Neural cell (in vitro differentiated cells): Measurements from ENCODE around the gene RAB3IL1.

Experiments
- EP300 ChIP-seq: fragments of 450-650 bp; conservative IDR thresholded peaks from 2 replicates; pipeline ENCODE4 v1.6.1; 2014; ENCODE audit warnings: antibody characterized with exemption, mild to moderate bottlenecking, moderate library complexity; ENCODE audit not compliant: poor library complexity, severe bottlenecking
- EZH2 ChIP-seq: fragments of 200-600, 300-800 bp; shearing (Covaris generic), sonication (generic); IDR thresholded peaks from 2 replicates; pipeline ENCODE4 v1.6.1; 2014; ENCODE audit warnings: antibody characterized with exemption, low read length, borderline replicate concordance, mild to moderate bottlenecking; ENCODE audit not compliant: insufficient read depth, poor library complexity, severe bottlenecking
- MXI1 ChIP-seq: fragments of 450-650 bp; conservative IDR thresholded peaks from 2 replicates; pipeline ENCODE4 v1.6.1; 2014; ENCODE audit warnings: antibody characterized with exemption, mild to moderate bottlenecking; ENCODE audit not compliant: poor library complexity, severe bottlenecking
- POLR2AphosphoS5 ChIP-seq: IDR thresholded peaks from 2 replicates; pipeline ENCODE4 v1.6.1; 2012
- RAD21 ChIP-seq: fragments of 450-650 bp; conservative IDR thresholded peaks from 2 replicates; pipeline ENCODE4 v1.6.1; 2014; ENCODE audit warnings: antibody characterized with exemption, mild to moderate bottlenecking, moderate library complexity
- TF ChIP-seq, protein P1 (sequence below): fragments of 450-650 bp; IDR thresholded peaks from 2 replicates; pipeline ENCODE4 v1.5.1; 2014; ENCODE audit warnings: antibody characterized with exemption, mild to moderate bottlenecking, moderate library complexity; ENCODE audit not compliant: poor library complexity, severe bottlenecking
- TF ChIP-seq, protein P2 (sequence below): IDR thresholded peaks from 2 replicates; pipeline ENCODE4 v1.6.1; 2012; ENCODE audit warnings: borderline replicate concordance

DNA sequence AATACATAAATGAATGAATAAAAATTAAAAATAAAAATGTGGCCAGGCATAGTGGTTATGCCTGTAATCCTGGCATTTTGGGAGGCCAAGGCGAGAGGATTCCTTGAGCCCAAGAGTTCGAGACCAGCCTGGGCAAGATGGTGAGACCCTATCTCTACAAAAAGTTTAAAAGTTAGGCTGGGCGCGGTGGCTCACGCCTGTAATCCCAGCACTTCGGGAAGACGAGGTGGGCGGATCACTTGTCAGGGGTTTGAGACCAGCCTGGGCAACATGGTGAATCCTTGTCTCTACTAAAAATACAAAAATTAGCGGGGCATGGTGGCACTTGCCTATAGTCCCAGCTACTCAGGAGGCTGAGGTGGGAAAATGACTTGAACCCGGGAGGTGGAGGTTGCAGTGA lies 23.1 kb upstream of the RAB3IL1 start:
- TF ChIP-seq RAD21 = no peak
- TF ChIP-seq, protein P1, sequence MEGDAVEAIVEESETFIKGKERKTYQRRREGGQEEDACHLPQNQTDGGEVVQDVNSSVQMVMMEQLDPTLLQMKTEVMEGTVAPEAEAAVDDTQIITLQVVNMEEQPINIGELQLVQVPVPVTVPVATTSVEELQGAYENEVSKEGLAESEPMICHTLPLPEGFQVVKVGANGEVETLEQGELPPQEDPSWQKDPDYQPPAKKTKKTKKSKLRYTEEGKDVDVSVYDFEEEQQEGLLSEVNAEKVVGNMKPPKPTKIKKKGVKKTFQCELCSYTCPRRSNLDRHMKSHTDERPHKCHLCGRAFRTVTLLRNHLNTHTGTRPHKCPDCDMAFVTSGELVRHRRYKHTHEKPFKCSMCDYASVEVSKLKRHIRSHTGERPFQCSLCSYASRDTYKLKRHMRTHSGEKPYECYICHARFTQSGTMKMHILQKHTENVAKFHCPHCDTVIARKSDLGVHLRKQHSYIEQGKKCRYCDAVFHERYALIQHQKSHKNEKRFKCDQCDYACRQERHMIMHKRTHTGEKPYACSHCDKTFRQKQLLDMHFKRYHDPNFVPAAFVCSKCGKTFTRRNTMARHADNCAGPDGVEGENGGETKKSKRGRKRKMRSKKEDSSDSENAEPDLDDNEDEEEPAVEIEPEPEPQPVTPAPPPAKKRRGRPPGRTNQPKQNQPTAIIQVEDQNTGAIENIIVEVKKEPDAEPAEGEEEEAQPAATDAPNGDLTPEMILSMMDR = no peak
- TF ChIP-seq POLR2AphosphoS5 = no peak
- no peak for TF ChIP-seq EP300
- TF ChIP-seq EZH2 = no peak
- TF ChIP-seq, protein P2, sequence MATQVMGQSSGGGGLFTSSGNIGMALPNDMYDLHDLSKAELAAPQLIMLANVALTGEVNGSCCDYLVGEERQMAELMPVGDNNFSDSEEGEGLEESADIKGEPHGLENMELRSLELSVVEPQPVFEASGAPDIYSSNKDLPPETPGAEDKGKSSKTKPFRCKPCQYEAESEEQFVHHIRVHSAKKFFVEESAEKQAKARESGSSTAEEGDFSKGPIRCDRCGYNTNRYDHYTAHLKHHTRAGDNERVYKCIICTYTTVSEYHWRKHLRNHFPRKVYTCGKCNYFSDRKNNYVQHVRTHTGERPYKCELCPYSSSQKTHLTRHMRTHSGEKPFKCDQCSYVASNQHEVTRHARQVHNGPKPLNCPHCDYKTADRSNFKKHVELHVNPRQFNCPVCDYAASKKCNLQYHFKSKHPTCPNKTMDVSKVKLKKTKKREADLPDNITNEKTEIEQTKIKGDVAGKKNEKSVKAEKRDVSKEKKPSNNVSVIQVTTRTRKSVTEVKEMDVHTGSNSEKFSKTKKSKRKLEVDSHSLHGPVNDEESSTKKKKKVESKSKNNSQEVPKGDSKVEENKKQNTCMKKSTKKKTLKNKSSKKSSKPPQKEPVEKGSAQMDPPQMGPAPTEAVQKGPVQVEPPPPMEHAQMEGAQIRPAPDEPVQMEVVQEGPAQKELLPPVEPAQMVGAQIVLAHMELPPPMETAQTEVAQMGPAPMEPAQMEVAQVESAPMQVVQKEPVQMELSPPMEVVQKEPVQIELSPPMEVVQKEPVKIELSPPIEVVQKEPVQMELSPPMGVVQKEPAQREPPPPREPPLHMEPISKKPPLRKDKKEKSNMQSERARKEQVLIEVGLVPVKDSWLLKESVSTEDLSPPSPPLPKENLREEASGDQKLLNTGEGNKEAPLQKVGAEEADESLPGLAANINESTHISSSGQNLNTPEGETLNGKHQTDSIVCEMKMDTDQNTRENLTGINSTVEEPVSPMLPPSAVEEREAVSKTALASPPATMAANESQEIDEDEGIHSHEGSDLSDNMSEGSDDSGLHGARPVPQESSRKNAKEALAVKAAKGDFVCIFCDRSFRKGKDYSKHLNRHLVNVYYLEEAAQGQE = no peak
- TF ChIP-seq MXI1 = no peak
